K562 (cell line): ENCODE measurements around the gene ADARB2. TPM values are rescaled to one million over a fixed set of nuclear protein-coding genes. Genes with fewer than 3 reads are reported as not detected.

Experiments used
- ATAC-seq: fragments of 200-7000 bp; cut with Tn5 transposase; 3 replicates; pipeline ENCODE4 v1.9.1; 2020; ENCODE audit warnings: moderate library complexity
- BruUV-seq: library from RNA; stranded (reverse); fragments of 400-500 nt; replicated peaks from 2 replicates; lab custom pipeline; 2021; lab: Mats Ljungman, UMichigan
- CTCF ChIA-PET: fragments of 300-600 bp; formaldehyde crosslinking; extraction: SDS; loops from one replicate; lab custom pipeline; 2021; ENCODE audit warnings: low intra/inter-chr PET ratio; lab: Yijun Ruan, JAX
- POLR2A ChIA-PET: fragments of 300-600, 350-650 bp; sonication (Branson Sonifier 250); formaldehyde crosslinking; extraction: SDS; loops from one replicate; lab custom pipeline; 2021; ENCODE audit warnings: antibody characterized with exemption, inconsistent platforms; lab: Yijun Ruan, JAX
- DNase-seq, 4 experiments: peaks; one replicate each; pipeline versions ENCODE4 v3.0.0 to v3.0.0-alpha.2; 2011 to 2018; ENCODE audit warnings: low spot score in 3 of 4, mixed read lengths in 3 of 4; ENCODE audit errors: extremely low read depth in 1 of 4
- FAIRE-seq: peaks from 2 replicates; lab custom pipeline; 2011; peaks lifted over from hg19 to GRCh38; lab: Jason Lieb, UNC
- H2AFZ ChIP-seq: 2 replicates; pipeline ENCODE4 v1.6.0; 2011; ENCODE audit warnings: low read depth, low read length, control low read depth, inconsistent platforms
- H3K27ac ChIP-seq: fragments of 200-600 bp; 3 replicates; pipeline ENCODE4 v1.8.0; 2011; ENCODE audit warnings: low read depth, mild to moderate bottlenecking, control low read depth, inconsistent platforms, low read length, moderate library complexity, mixed read lengths; ENCODE audit errors: extremely low read depth
- H3K27me3 ChIP-seq, 2 experiments: fragments of 300-600 bp in 1 of 2; 2 replicates in 1 of 2; 3 replicates in 1 of 2; pipeline versions ENCODE4 v1.6.0 to v1.8.0; 2011; ENCODE audit warnings: inconsistent platforms in 2 of 2, low read length in 2 of 2, mild to moderate bottlenecking in 1 of 2, mixed read lengths in 1 of 2, moderate library complexity in 1 of 2; ENCODE audit not compliant: control insufficient read depth in 2 of 2, insufficient read depth in 2 of 2
- H3K36me3 ChIP-seq: fragments of 300-600 bp; 3 replicates; pipeline ENCODE4 v1.8.0; 2011; ENCODE audit warnings: mild to moderate bottlenecking, low read length, inconsistent platforms; ENCODE audit not compliant: control insufficient read depth, insufficient read depth
- H3K4me1 ChIP-seq, 2 experiments: fragments of 200-600 bp in 1 of 2; replicated peaks in 1 of 2; 2 replicates in 1 of 2; 3 replicates in 1 of 2; pipeline versions ENCODE4 v1.5.1 to v1.8.0; 2011; ENCODE audit warnings: inconsistent platforms in 2 of 2, low read length in 2 of 2, mild to moderate bottlenecking in 1 of 2, mixed read lengths in 1 of 2, moderate library complexity in 1 of 2; ENCODE audit not compliant: control insufficient read depth in 2 of 2, insufficient read depth in 2 of 2
- H3K4me2 ChIP-seq: 2 replicates; pipeline ENCODE4 v1.6.1; 2011; ENCODE audit warnings: low read length, control low read depth, inconsistent platforms, mixed read lengths; ENCODE audit not compliant: insufficient read depth
- H3K4me3 ChIP-seq: fragments of 200-600 bp; sonication (generic), shearing (Covaris generic); 2 replicates; pipeline ENCODE4 v1.5.1; 2016; ENCODE audit warnings: control low read depth, inconsistent platforms
- H3K79me2 ChIP-seq: fragments of 200-600 bp; 3 replicates; pipeline ENCODE4 v1.8.0; 2011; ENCODE audit warnings: low read length, inconsistent platforms; ENCODE audit not compliant: control insufficient read depth, insufficient read depth
- H3K9ac ChIP-seq, 2 experiments: 2 replicates each; pipeline versions ENCODE4 v1.6.0 to v1.6.1; 2011; ENCODE audit warnings: low read depth in 2 of 2, low read length in 2 of 2, control low read depth in 1 of 2, inconsistent platforms in 1 of 2, mild to moderate bottlenecking in 1 of 2, mixed read lengths in 1 of 2; ENCODE audit not compliant: insufficient read depth in 1 of 2
- H3K9me1 ChIP-seq: one replicate; pipeline ENCODE4 v1.6.0; 2011; ENCODE audit warnings: inconsistent platforms, mild to moderate bottlenecking, low read length, moderate library complexity; ENCODE audit not compliant: control insufficient read depth, insufficient read depth
- H3K9me3 ChIP-seq: replicated peaks from 2 replicates; pipeline ENCODE4 v1.5.1; 2011; ENCODE audit warnings: low read depth, low read length, inconsistent platforms; ENCODE audit not compliant: control insufficient read depth, insufficient read depth
- H4K20me1 ChIP-seq: replicated peaks from 2 replicates; pipeline ENCODE4 v1.6.1; 2011; ENCODE audit warnings: low read length, inconsistent platforms, mixed read lengths; ENCODE audit not compliant: control insufficient read depth, insufficient read depth
- ELF2 ChIP-seq: fragments of 250-450 bp; sonication (Bioruptor Pico); IDR thresholded peaks from 2 replicates; pipeline ENCODE4 v1.5.0; 2021; ENCODE audit warnings: mild to moderate bottlenecking
- THRAP3 ChIP-seq: fragments of 450-650 bp; IDR thresholded peaks from 2 replicates; pipeline ENCODE4 v1.6.1; 2016; ENCODE audit warnings: mild to moderate bottlenecking, inconsistent platforms, borderline replicate concordance
- WGBS: fragments of 100-300 bp; shearing (Covaris generic); methylation state at CpG from one replicate; pipeline ENCODE4 v1.1.6; 2016; ENCODE audit warnings: low coverage, mixed read lengths; ENCODE audit not compliant: insufficient coverage; ENCODE audit errors: missing lambda C conversion rate; 5-methylcytosine and 5-hydroxymethylcytosine counted together
- in situ Hi-C: fragments of 300-500 bp; cut with MboI; formaldehyde crosslinking; loops from 4 replicates; pipeline ENCODE4 v1.15.0; 2018; ENCODE audit warnings: inconsistent platforms, mixed read lengths
- intact Hi-C: fragments of 100-400 bp; cut with micrococcal nuclease; formaldehyde crosslinking; loops from 2 replicates; pipeline ENCODE4 v1.14.2; 2022
- polyA plus RNA-seq, 8 experiments: library from polyadenylated mRNA; depleted of rRNA in 4 of 8; stranded (reverse) in 5 of 8; unstranded in 3 of 8; fragments of >200 nt; fragmentation: Nextera tagmentation in 2 of 8; fragmentation: Illumina TruSeq in 1 of 8; extraction: Ambion mirVana in 2 of 8; extraction: Trizol in 1 of 8; gene quantifications; 2 replicates each; pipeline versions ENCODE4 v1.2.1 to v1.2.3, GENCODE V29; 2011 to 2014; ENCODE audit warnings: inconsistent platforms in 1 of 8, missing spikeins in 1 of 8
- total RNA-seq, 7 experiments: library from RNA; depleted of rRNA in 6 of 7; stranded (reverse); fragments of >200 nt in 6 of 7; fragmentation: Illumina TruSeq in 2 of 7; extraction: Trizol in 2 of 7; gene quantifications; 2 replicates each; pipeline versions ENCODE4 v1.2.1 to v1.2.3, GENCODE V29; 2011 to 2021; ENCODE audit warnings: low replicate concordance in 1 of 7
- TF ChIP-seq, protein P1 (sequence below): IDR thresholded peaks from 3 replicates; pipeline ENCODE4 v1.6.1; 2011; ENCODE audit warnings: borderline replicate concordance, mild to moderate bottlenecking; ENCODE audit not compliant: insufficient read length, insufficient read depth
- TF ChIP-seq, protein P2 (sequence below): fragments of 450-650 bp; IDR thresholded peaks from 2 replicates; pipeline ENCODE4 v1.6.1; 2017; ENCODE audit warnings: mild to moderate bottlenecking, moderate library complexity
- TF ChIP-seq, protein P3 (sequence below), 2 experiments: IDR thresholded peaks; 2 replicates each; pipeline ENCODE4 v1.6.1; 2012; ENCODE audit warnings: improper control_type of control experiment in 2 of 2, low read depth in 2 of 2, low read length in 2 of 2, borderline replicate concordance in 1 of 2
- TF ChIP-seq, protein P4 (sequence below): sonication (generic); formaldehyde crosslinking; IDR thresholded peaks from 2 replicates; pipeline ENCODE4 v1.8.0; 2022; ENCODE audit warnings: mild to moderate bottlenecking, missing genetic modification reagents
- TF ChIP-seq, protein P5 (sequence below): fragments of 250-450 bp; sonication (Bioruptor Pico); IDR thresholded peaks from 2 replicates; pipeline ENCODE4 v1.4.0; 2020; ENCODE audit warnings: mild to moderate bottlenecking, moderate library complexity, borderline replicate concordance

Gene ADARB2
- total and polyA plus RNA-seq, 9 of the 15 experiments (the other 6 are each of a cell fraction or from before 2014, with no cell fraction given), result not detected

DNA sequence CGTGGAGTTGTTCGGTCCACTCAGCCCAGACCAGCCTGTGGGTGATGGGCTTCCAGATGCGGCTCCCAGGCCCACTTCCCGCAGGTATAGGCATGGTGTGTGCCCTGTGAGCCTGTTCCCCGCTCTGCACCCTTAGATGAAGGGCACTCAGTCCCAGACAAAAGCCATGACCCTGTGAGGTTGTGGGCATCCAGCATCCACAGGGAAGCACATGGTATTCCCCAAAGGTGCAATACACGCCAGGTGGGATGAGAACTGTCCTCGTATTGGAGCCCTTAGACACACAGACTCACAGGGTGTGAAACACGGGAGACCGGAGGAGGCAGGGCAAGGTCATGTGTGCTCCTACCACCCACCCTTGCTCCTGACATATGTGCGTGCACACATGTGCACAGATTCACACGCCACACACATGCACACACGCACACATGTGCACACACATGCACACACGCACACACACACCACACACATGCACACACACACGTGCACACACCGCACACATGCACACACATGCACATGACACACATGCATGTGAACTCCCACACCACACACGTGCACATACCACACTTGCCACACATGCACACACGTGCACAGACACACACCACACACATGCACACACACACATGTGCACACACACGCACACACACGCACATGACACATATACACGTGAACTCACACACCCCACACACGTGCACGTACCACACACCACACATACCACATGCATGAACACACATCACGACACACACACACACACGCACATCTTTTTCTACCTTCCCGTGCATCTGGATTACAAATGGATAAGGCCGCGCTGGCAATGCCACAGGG is 361.8 kb downstream of the ADARB2 start:
- ChIA-PET CTCF (no interaction called here), POLR2A (interaction anchor here (0.6 kb wide), 1 partner anchor 175 kb away, joined by 3 read pairs; no protein-coding TSS in a partner anchor)
- no peak overlapping the region for H3K27ac ChIP-seq
- H3K79me2 ChIP-seq, result no peaks in the 10 kb centered on the region
- no TSS peak for BruUV-seq
- no peak overlapping the region for H3K4me2 ChIP-seq
- no peaks in the 10 kb centered on the region for H3K36me3 ChIP-seq
- FAIRE-seq (no peak), ATAC-seq (no peak), DNase-seq (no peak)
- no peak overlapping the region for H3K9ac ChIP-seq
- no peaks in the 10 kb centered on the region for H3K4me1 ChIP-seq
- no peak overlapping the region for H3K4me3 ChIP-seq
- intact Hi-C loops, result no loop called here
- in situ Hi-C loops, result no loop called here
- WGBS, result 3% methylated on average over 23 of the region's 27 CpGs
- peaks cover 3 to 34% of the 10 kb centered on the region in 2 experiments; a peak in 4 of 5 replicates for H3K27me3 ChIP-seq
- H2AFZ ChIP-seq, result no peak overlapping the region
- H3K9me1 ChIP-seq, result no peaks in the 10 kb centered on the region
- H4K20me1 ChIP-seq, result peaks cover 4% of the 10 kb centered on the region; the same call in 1 of the 2 replicates
- no peaks in the 10 kb centered on the region for H3K9me3 ChIP-seq
- TF ChIP-seq, protein P1, sequence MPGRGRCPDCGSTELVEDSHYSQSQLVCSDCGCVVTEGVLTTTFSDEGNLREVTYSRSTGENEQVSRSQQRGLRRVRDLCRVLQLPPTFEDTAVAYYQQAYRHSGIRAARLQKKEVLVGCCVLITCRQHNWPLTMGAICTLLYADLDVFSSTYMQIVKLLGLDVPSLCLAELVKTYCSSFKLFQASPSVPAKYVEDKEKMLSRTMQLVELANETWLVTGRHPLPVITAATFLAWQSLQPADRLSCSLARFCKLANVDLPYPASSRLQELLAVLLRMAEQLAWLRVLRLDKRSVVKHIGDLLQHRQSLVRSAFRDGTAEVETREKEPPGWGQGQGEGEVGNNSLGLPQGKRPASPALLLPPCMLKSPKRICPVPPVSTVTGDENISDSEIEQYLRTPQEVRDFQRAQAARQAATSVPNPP, result no peak
- TF ChIP-seq, protein P2, sequence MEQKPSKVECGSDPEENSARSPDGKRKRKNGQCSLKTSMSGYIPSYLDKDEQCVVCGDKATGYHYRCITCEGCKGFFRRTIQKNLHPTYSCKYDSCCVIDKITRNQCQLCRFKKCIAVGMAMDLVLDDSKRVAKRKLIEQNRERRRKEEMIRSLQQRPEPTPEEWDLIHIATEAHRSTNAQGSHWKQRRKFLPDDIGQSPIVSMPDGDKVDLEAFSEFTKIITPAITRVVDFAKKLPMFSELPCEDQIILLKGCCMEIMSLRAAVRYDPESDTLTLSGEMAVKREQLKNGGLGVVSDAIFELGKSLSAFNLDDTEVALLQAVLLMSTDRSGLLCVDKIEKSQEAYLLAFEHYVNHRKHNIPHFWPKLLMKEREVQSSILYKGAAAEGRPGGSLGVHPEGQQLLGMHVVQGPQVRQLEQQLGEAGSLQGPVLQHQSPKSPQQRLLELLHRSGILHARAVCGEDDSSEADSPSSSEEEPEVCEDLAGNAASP, result no peak
- TF ChIP-seq, protein P3, sequence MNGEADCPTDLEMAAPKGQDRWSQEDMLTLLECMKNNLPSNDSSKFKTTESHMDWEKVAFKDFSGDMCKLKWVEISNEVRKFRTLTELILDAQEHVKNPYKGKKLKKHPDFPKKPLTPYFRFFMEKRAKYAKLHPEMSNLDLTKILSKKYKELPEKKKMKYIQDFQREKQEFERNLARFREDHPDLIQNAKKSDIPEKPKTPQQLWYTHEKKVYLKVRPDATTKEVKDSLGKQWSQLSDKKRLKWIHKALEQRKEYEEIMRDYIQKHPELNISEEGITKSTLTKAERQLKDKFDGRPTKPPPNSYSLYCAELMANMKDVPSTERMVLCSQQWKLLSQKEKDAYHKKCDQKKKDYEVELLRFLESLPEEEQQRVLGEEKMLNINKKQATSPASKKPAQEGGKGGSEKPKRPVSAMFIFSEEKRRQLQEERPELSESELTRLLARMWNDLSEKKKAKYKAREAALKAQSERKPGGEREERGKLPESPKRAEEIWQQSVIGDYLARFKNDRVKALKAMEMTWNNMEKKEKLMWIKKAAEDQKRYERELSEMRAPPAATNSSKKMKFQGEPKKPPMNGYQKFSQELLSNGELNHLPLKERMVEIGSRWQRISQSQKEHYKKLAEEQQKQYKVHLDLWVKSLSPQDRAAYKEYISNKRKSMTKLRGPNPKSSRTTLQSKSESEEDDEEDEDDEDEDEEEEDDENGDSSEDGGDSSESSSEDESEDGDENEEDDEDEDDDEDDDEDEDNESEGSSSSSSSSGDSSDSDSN (IDR thresholded peaks at IDR 0.05; ENCODE audit: borderline replicate concordance in 1 of 2, low read depth in 2 of 2, low read length in 2 of 2), result no peak
- no peak for TF ChIP-seq THRAP3
- TF ChIP-seq ELF2 (CRISPR knock-in tag), result no peak
- TF ChIP-seq, protein P4, sequence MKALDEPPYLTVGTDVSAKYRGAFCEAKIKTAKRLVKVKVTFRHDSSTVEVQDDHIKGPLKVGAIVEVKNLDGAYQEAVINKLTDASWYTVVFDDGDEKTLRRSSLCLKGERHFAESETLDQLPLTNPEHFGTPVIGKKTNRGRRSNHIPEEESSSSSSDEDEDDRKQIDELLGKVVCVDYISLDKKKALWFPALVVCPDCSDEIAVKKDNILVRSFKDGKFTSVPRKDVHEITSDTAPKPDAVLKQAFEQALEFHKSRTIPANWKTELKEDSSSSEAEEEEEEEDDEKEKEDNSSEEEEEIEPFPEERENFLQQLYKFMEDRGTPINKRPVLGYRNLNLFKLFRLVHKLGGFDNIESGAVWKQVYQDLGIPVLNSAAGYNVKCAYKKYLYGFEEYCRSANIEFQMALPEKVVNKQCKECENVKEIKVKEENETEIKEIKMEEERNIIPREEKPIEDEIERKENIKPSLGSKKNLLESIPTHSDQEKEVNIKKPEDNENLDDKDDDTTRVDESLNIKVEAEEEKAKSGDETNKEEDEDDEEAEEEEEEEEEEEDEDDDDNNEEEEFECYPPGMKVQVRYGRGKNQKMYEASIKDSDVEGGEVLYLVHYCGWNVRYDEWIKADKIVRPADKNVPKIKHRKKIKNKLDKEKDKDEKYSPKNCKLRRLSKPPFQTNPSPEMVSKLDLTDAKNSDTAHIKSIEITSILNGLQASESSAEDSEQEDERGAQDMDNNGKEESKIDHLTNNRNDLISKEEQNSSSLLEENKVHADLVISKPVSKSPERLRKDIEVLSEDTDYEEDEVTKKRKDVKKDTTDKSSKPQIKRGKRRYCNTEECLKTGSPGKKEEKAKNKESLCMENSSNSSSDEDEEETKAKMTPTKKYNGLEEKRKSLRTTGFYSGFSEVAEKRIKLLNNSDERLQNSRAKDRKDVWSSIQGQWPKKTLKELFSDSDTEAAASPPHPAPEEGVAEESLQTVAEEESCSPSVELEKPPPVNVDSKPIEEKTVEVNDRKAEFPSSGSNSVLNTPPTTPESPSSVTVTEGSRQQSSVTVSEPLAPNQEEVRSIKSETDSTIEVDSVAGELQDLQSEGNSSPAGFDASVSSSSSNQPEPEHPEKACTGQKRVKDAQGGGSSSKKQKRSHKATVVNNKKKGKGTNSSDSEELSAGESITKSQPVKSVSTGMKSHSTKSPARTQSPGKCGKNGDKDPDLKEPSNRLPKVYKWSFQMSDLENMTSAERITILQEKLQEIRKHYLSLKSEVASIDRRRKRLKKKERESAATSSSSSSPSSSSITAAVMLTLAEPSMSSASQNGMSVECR (CRISPR knock-in tag), result no peak
- TF ChIP-seq, protein P5, sequence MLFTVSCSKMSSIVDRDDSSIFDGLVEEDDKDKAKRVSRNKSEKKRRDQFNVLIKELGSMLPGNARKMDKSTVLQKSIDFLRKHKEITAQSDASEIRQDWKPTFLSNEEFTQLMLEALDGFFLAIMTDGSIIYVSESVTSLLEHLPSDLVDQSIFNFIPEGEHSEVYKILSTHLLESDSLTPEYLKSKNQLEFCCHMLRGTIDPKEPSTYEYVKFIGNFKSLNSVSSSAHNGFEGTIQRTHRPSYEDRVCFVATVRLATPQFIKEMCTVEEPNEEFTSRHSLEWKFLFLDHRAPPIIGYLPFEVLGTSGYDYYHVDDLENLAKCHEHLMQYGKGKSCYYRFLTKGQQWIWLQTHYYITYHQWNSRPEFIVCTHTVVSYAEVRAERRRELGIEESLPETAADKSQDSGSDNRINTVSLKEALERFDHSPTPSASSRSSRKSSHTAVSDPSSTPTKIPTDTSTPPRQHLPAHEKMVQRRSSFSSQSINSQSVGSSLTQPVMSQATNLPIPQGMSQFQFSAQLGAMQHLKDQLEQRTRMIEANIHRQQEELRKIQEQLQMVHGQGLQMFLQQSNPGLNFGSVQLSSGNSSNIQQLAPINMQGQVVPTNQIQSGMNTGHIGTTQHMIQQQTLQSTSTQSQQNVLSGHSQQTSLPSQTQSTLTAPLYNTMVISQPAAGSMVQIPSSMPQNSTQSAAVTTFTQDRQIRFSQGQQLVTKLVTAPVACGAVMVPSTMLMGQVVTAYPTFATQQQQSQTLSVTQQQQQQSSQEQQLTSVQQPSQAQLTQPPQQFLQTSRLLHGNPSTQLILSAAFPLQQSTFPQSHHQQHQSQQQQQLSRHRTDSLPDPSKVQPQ (CRISPR knock-in tag), result no peak
